Osteocyte (in vitro differentiated cells): Measurements from ENCODE around the gene PIP4K2C. TPM values are rescaled to one million over a fixed set of nuclear protein-coding genes. Genes with fewer than 3 reads are reported as not detected.

Source experiments
- DNase-seq: peaks from one replicate; pipeline ENCODE4 v3.0.0; 2021; ENCODE audit warnings: mixed read lengths; ENCODE audit not compliant: unreplicated experiment; ENCODE audit errors: extremely low spot score
- H3K27ac Mint-ChIP-seq: one replicate; pipeline ENCODE4 v1.8.0; 2021; ENCODE audit warnings: mild to moderate bottlenecking, mixed read lengths; ENCODE audit not compliant: unreplicated experiment
- H3K27me3 Mint-ChIP-seq: one replicate; pipeline ENCODE4 v1.8.0; 2021; ENCODE audit warnings: mixed read lengths; ENCODE audit not compliant: unreplicated experiment
- H3K36me3 Mint-ChIP-seq: one replicate; pipeline ENCODE4 v1.8.0; 2021; ENCODE audit warnings: mixed read lengths; ENCODE audit not compliant: unreplicated experiment
- H3K4me1 Mint-ChIP-seq: one replicate; pipeline ENCODE4 v1.8.0; 2021; ENCODE audit warnings: mixed read lengths; ENCODE audit not compliant: unreplicated experiment
- H3K4me3 Mint-ChIP-seq: one replicate; pipeline ENCODE4 v1.8.0; 2021; ENCODE audit warnings: mild to moderate bottlenecking, moderate library complexity, mixed read lengths; ENCODE audit not compliant: unreplicated experiment
- H3K9me3 Mint-ChIP-seq: one replicate; pipeline ENCODE4 v1.8.0; 2021; ENCODE audit warnings: mixed read lengths; ENCODE audit not compliant: unreplicated experiment
- total RNA-seq: library from RNA; stranded (reverse); gene quantifications from 2 replicates; pipeline ENCODE4 v1.2.1, GENCODE V29; 2021
- TF ChIP-seq, protein P1 (sequence below): fragments of 200-600 bp; sonication (generic); IDR thresholded peaks from 2 replicates; pipeline ENCODE4 v1.5.0; 2021; ENCODE audit warnings: antibody characterized with exemption, mild to moderate bottlenecking, moderate library complexity

PIP4K2C gene
- total RNA-seq, 1 donor from 2014 or later: 30.4 TPM

DNA sequence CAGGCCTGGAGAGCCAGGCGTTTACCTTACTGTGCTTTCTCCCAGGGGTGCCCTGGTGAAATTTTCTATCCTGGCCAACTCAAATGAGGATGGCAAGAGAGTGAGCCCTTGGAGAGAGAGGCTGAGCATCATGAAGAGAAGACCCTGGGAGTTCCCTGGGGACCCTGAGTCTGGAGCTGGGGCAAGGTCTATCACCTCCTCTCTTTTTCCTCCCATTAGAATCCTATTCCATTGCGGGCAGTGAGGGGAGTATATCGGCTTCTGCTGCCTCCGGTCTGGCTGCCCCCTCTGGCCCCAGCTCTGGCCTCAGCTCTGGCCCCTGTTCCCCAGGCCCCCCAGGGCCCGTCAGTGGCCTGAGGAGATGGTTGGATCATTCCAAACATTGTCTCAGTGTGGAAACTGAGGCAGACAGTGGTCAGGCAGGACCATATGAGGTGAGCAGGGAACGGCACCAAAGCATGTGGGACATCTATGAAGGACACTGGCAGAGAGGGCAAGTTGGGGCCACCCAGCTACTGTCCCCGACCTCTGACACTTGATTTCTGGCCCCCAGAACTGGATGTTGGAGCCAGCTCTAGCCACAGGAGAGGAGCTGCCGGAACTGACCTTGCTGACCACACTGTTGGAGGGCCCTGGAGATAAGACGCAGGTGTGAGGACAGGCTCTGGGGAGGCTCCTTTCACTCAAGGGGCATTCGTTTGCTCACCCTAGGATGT is 21.9 kb downstream of the PIP4K2C start:
- Mint-ChIP-seq H3K27ac (no peak overlapping the region), H3K4me3 (peak overlapping the region; percentile 78), H3K9me3 (no peaks in the 10 kb centered on the region), H3K4me1 (peaks cover 29% of the 10 kb centered on the region), H3K36me3 (peaks cover 27% of the 10 kb centered on the region), H3K27me3 (peaks cover 5% of the 10 kb centered on the region)
- TF ChIP-seq, protein P1, sequence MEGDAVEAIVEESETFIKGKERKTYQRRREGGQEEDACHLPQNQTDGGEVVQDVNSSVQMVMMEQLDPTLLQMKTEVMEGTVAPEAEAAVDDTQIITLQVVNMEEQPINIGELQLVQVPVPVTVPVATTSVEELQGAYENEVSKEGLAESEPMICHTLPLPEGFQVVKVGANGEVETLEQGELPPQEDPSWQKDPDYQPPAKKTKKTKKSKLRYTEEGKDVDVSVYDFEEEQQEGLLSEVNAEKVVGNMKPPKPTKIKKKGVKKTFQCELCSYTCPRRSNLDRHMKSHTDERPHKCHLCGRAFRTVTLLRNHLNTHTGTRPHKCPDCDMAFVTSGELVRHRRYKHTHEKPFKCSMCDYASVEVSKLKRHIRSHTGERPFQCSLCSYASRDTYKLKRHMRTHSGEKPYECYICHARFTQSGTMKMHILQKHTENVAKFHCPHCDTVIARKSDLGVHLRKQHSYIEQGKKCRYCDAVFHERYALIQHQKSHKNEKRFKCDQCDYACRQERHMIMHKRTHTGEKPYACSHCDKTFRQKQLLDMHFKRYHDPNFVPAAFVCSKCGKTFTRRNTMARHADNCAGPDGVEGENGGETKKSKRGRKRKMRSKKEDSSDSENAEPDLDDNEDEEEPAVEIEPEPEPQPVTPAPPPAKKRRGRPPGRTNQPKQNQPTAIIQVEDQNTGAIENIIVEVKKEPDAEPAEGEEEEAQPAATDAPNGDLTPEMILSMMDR: no peak
- DNase-seq: no peak

DNA sequence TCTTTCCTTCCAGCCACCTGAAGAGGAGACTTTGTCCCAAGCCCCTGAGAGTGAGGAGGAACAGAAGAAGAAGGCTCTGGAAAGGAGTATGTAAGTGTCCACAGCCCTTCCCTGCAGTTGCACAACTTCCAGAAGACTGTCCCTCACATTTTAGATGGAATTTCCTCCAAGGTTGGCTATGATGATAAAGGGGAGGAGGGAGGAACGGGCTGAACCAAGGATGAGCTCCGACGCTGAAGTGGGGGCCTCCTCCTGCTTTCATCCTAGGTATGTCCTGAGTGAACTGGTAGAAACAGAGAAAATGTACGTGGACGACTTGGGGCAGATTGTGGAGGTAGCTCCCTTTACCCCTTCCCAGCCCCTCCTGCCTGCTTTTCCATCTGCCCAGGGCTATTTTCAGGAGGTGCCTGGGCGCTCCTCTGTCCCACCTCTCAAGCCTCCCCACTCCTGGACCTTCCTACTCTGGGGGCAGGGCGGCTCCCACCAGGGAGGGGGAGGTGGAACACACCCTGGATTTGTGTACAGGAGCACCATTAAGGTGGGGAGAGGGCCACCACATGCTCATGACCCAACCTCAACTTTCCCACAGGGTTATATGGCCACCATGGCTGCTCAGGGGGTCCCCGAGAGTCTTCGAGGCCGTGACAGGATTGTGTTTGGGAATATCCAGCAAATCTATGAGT is 22.6 kb downstream of the PIP4K2C start:
- Mint-ChIP-seq H3K27me3 (peaks cover 5% of the 10 kb centered on the region), H3K9me3 (no peaks in the 10 kb centered on the region), H3K4me1 (peaks cover 29% of the 10 kb centered on the region), H3K4me3 (no peak overlapping the region), H3K27ac (no peak overlapping the region), H3K36me3 (peaks cover 27% of the 10 kb centered on the region)
- TF ChIP-seq, protein P1: no peak
- DNase-seq: no peak

DNA sequence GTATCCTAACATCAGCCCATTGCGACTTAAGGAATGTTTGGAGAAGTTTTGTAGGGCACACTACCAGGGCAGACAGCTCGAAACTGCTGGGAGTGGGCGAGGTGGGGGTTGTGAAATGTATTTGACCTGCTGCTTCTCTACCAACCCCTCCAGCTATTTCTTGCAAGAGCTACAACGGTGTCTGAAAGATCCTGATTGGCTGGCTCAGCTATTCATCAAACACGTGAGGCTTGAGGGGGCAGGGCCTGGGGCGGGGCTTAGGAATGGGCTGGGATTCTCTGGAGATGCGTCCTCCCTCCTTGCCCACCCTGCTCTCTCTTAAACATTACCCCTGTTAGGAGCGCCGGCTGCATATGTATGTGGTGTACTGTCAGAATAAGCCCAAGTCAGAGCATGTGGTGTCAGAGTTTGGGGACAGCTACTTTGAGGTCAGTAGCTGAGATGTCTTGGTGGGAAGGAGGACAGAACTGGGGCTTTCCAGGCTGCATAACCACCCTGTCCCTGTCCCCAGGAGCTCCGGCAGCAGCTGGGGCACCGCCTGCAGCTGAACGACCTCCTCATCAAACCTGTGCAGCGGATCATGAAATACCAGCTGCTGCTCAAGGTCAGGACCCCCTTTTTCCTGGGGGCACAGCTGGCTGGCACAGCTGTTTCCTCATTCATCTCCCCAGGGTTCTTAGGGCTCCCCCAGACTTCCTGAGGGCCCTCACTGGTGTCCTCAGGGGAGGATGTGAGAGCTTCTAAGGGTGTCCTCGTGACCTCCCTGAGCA is 23.4 kb downstream of the PIP4K2C start:
- Mint-ChIP-seq H3K27ac (no peak overlapping the region), H3K4me1 (peaks cover 26% of the 10 kb centered on the region), H3K9me3 (no peaks in the 10 kb centered on the region), H3K36me3 (peaks cover 29% of the 10 kb centered on the region), H3K27me3 (peaks cover 10% of the 10 kb centered on the region), H3K4me3 (no peak overlapping the region)
- TF ChIP-seq, protein P1: no peak
- no peak for DNase-seq

DNA sequence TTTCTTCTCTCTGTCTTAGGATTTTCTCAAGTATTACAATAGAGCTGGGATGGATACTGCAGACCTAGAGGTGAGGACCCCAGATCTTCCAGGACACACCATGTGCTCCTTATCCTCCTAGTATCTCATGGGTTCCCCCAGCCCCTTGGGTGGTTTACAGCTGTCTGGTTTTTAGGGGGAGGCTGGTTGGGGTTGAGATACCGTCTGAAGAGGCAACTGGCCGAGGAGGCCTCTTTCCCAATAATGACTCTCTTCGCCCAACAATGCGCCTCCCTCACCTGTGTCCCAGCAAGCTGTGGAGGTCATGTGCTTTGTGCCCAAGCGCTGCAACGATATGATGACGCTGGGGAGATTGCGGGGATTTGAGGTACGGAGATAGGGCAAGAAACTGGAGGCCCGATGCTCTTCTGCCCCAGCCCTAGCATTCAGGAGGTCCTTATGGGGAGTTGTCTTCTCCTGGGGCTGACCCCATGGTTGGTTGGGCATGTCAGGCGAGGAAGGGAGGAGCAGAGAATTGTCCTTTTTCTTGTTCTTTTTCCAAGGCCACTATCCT is 24.0 kb downstream of the PIP4K2C start:
- DNase-seq: no peak
- Mint-ChIP-seq H3K27ac (no peak overlapping the region), H3K36me3 (peaks cover 29% of the 10 kb centered on the region), H3K4me1 (peaks cover 21% of the 10 kb centered on the region), H3K4me3 (no peak overlapping the region), H3K27me3 (peaks cover 12% of the 10 kb centered on the region), H3K9me3 (no peaks in the 10 kb centered on the region)
- TF ChIP-seq, protein P1: no peak
